H1 (cell line): Measurements from ENCODE around the gene ATOH7. TPM values are rescaled to one million over a fixed set of nuclear protein-coding genes. Genes with fewer than 3 reads are reported as not detected.

ENCODE experiments used
- BRCA1 ChIP-seq: IDR thresholded peaks from 2 replicates; pipeline ENCODE4 v1.6.1; 2012; ENCODE audit warnings: low read depth, low read length, improper control_type of control experiment
- CHD2 ChIP-seq: IDR thresholded peaks from 2 replicates; pipeline ENCODE4 v1.6.1; 2012; ENCODE audit warnings: low read length, improper control_type of control experiment
- EZH2 ChIP-seq: fragments of 200-600 bp; sonication (generic); IDR thresholded peaks from 2 replicates; pipeline ENCODE4 v1.7.1; 2012; ENCODE audit warnings: low read depth, mild to moderate bottlenecking, moderate library complexity, low read length, inconsistent platforms; ENCODE audit not compliant: severe bottlenecking
- GTF2F1 ChIP-seq: IDR thresholded peaks from 2 replicates; pipeline ENCODE4 v1.6.1; 2012; ENCODE audit warnings: low read depth, low read length, improper control_type of control experiment, borderline replicate concordance
- RAD21 ChIP-seq, 2 experiments: IDR thresholded peaks in 1 of 2; conservative IDR thresholded peaks in 1 of 2; 2 replicates each; pipeline ENCODE4 v1.6.1; 2011; ENCODE audit warnings: low read depth in 2 of 2, low read length in 2 of 2, improper control_type of control experiment in 1 of 2, inconsistent platforms in 1 of 2, mild to moderate bottlenecking in 1 of 2, moderate library complexity in 1 of 2
- RBBP5 ChIP-seq: IDR thresholded peaks from 2 replicates; pipeline ENCODE4 v1.7.1; 2012; ENCODE audit warnings: low read depth, mild to moderate bottlenecking, inconsistent platforms, low read length, moderate library complexity, borderline replicate concordance
- SRF ChIP-seq: IDR thresholded peaks from 2 replicates; pipeline ENCODE4 v1.6.1; 2011; ENCODE audit warnings: mild to moderate bottlenecking, low read depth, low read length, moderate library complexity
- TAF1 ChIP-seq: IDR thresholded peaks from 2 replicates; pipeline ENCODE4 v1.6.1; 2011; ENCODE audit warnings: mild to moderate bottlenecking, low read depth, low read length
- ZNF274 ChIP-seq: IDR thresholded peaks from 2 replicates; pipeline ENCODE4 v1.7.0; 2012; ENCODE audit warnings: low read length, borderline replicate concordance; ENCODE audit errors: extremely low read depth
- polyA plus RNA-seq, 7 experiments: library from polyadenylated mRNA; depleted of rRNA in 3 of 7; stranded (reverse) in 5 of 7; unstranded in 2 of 7; fragments of >200 nt in 5 of 7; fragments of 200-250 nt in 2 of 7; gene quantifications; 1 replicate in 5 of 7; 2 replicates in 1 of 7; 4 replicates in 1 of 7; pipeline versions ENCODE4 v1.2.1 to v1.2.3, GENCODE V29; 2011 to 2013; ENCODE audit warnings: missing spikeins in 2 of 7, mixed read lengths in 2 of 7
- total RNA-seq: library from RNA; stranded (reverse); fragmentation: NEBNext Ultra II Directional; extraction: Animal tissue kit (Norgen Biotek cat#: 25700); gene quantifications from 2 replicates; pipeline ENCODE4 v1.2.1, GENCODE V29; 2021
- TF ChIP-seq, protein P1 (sequence below): fragments of 300-600 bp; sonication (generic); IDR thresholded peaks from 2 replicates; pipeline ENCODE4 v1.7.1; 2012; ENCODE audit warnings: low read length, moderate library complexity, mild to moderate bottlenecking, inconsistent platforms; ENCODE audit not compliant: insufficient replicate concordance
- TF ChIP-seq, protein P2 (sequence below): IDR thresholded peaks from 2 replicates; pipeline ENCODE4 v1.6.1; 2012; ENCODE audit warnings: inconsistent platforms

The ATOH7 gene
- total and polyA plus RNA-seq, 2 of the 8 experiments (the other 6 are each of a cell fraction or from before 2014, with no cell fraction given) = 0.39 to 1.0 TPM

GRCh38 chr10:68221196-68221595 is 10.7 kb downstream of the ATOH7 start (continued):
- TF ChIP-seq, protein P1, sequence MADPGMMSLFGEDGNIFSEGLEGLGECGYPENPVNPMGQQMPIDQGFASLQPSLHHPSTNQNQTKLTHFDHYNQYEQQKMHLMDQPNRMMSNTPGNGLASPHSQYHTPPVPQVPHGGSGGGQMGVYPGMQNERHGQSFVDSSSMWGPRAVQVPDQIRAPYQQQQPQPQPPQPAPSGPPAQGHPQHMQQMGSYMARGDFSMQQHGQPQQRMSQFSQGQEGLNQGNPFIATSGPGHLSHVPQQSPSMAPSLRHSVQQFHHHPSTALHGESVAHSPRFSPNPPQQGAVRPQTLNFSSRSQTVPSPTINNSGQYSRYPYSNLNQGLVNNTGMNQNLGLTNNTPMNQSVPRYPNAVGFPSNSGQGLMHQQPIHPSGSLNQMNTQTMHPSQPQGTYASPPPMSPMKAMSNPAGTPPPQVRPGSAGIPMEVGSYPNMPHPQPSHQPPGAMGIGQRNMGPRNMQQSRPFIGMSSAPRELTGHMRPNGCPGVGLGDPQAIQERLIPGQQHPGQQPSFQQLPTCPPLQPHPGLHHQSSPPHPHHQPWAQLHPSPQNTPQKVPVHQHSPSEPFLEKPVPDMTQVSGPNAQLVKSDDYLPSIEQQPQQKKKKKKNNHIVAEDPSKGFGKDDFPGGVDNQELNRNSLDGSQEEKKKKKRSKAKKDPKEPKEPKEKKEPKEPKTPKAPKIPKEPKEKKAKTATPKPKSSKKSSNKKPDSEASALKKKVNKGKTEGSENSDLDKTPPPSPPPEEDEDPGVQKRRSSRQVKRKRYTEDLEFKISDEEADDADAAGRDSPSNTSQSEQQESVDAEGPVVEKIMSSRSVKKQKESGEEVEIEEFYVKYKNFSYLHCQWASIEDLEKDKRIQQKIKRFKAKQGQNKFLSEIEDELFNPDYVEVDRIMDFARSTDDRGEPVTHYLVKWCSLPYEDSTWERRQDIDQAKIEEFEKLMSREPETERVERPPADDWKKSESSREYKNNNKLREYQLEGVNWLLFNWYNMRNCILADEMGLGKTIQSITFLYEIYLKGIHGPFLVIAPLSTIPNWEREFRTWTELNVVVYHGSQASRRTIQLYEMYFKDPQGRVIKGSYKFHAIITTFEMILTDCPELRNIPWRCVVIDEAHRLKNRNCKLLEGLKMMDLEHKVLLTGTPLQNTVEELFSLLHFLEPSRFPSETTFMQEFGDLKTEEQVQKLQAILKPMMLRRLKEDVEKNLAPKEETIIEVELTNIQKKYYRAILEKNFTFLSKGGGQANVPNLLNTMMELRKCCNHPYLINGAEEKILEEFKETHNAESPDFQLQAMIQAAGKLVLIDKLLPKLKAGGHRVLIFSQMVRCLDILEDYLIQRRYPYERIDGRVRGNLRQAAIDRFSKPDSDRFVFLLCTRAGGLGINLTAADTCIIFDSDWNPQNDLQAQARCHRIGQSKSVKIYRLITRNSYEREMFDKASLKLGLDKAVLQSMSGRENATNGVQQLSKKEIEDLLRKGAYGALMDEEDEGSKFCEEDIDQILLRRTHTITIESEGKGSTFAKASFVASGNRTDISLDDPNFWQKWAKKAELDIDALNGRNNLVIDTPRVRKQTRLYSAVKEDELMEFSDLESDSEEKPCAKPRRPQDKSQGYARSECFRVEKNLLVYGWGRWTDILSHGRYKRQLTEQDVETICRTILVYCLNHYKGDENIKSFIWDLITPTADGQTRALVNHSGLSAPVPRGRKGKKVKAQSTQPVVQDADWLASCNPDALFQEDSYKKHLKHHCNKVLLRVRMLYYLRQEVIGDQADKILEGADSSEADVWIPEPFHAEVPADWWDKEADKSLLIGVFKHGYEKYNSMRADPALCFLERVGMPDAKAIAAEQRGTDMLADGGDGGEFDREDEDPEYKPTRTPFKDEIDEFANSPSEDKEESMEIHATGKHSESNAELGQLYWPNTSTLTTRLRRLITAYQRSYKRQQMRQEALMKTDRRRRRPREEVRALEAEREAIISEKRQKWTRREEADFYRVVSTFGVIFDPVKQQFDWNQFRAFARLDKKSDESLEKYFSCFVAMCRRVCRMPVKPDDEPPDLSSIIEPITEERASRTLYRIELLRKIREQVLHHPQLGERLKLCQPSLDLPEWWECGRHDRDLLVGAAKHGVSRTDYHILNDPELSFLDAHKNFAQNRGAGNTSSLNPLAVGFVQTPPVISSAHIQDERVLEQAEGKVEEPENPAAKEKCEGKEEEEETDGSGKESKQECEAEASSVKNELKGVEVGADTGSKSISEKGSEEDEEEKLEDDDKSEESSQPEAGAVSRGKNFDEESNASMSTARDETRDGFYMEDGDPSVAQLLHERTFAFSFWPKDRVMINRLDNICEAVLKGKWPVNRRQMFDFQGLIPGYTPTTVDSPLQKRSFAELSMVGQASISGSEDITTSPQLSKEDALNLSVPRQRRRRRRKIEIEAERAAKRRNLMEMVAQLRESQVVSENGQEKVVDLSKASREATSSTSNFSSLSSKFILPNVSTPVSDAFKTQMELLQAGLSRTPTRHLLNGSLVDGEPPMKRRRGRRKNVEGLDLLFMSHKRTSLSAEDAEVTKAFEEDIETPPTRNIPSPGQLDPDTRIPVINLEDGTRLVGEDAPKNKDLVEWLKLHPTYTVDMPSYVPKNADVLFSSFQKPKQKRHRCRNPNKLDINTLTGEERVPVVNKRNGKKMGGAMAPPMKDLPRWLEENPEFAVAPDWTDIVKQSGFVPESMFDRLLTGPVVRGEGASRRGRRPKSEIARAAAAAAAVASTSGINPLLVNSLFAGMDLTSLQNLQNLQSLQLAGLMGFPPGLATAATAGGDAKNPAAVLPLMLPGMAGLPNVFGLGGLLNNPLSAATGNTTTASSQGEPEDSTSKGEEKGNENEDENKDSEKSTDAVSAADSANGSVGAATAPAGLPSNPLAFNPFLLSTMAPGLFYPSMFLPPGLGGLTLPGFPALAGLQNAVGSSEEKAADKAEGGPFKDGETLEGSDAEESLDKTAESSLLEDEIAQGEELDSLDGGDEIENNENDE = no peak
- TF ChIP-seq EZH2 (no peak), CHD2 (no peak), TAF1 (no peak), SRF (no peak), BRCA1 (no peak), RBBP5 (no peak), RAD21 (IDR thresholded peaks at IDR 0.05 in 1 of 2, conservative IDR thresholded peaks at IDR 0.05 in 1 of 2; ENCODE audit: low read depth in 2 of 2, low read length in 2 of 2) (no peak), GTF2F1 (no peak), ZNF274 (no peak)
- TF ChIP-seq, protein P2, sequence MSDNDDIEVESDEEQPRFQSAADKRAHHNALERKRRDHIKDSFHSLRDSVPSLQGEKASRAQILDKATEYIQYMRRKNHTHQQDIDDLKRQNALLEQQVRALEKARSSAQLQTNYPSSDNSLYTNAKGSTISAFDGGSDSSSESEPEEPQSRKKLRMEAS = no peak
